Measurements from ENCODE around the gene JCHAIN.

- TF ChIP-seq CTCF (IDR thresholded peaks at IDR 0.05) (no peak), POLR2AphosphoS5 (IDR thresholded peaks at IDR 0.05; ENCODE audit: insufficient read depth in 1 of 2, low read depth in 1 of 2) (no peak), POLR2A (IDR thresholded peaks at IDR 0.05) (no peak)
Observed at GRCh38 chr4:70657326-70657725, 9.0 kb downstream of the JCHAIN start.

Data from vagina (tissue), 2 donors.